NCI-H2081 (cell line): ENCODE data around the gene GPR155.
A peak's percentile ranks its signal among the peaks of the same experiment; 100 is the strongest.
"Not testable (repeated sequence)": the region's sequence is repeated elsewhere in the genome, so short reads cannot be mapped to it uniquely, and the experiment has no call there.

Experiments
- DNase-seq, 2 experiments: peaks; one replicate each; lab custom pipeline; 2025; lab: John Stamatoyannopoulos, UW

GPR155 gene

DNA sequence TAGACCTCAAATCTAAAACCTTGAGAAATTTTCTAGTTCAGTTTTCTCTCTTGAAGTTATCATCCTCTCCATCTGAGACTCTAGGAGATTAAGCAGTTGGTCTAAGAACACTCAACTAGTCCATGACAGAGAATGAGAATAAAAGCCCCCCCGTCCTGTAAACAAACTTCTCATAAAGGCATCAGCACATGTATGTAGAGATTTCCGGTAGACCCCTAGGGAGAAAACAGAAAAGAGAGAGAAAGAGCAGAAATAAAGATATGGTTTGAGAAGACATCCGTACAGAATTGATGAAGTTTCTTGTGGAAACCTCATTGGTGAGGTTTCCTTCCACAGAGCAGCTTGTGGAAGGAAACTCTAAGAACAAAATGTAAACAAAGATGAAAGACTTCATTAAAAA lies 3.2 kb upstream of the GPR155 start:
- DNase-seq = no peak

- DNase-seq = not testable (repeated sequence)
Measured at GRCh38 chr2:174489520-174489919, 2.7 kb upstream of the GPR155 start.

DNA sequence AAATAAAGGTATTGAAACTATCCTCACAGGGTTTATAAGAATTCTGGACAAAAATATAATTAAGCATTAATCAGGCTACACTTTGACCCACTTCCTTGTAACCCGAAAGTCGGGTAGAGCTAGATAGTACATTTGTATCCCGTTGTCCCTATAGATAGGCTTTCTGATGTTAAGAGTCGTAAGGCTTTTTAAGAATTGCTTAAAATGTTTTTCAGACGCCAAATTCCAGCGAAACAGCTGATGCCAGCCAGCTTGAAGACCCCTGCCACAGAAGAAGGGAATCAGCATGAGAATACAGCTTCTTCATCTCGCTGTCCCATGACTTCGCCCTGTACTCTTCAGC lies 962 bp upstream of the GPR155 start:
- no peak for DNase-seq

- DNase-seq = peak; percentile 96 to 99
Measured at GRCh38 chr2:174487108-174487819, 435 bp upstream of the GPR155 start.

DNA sequence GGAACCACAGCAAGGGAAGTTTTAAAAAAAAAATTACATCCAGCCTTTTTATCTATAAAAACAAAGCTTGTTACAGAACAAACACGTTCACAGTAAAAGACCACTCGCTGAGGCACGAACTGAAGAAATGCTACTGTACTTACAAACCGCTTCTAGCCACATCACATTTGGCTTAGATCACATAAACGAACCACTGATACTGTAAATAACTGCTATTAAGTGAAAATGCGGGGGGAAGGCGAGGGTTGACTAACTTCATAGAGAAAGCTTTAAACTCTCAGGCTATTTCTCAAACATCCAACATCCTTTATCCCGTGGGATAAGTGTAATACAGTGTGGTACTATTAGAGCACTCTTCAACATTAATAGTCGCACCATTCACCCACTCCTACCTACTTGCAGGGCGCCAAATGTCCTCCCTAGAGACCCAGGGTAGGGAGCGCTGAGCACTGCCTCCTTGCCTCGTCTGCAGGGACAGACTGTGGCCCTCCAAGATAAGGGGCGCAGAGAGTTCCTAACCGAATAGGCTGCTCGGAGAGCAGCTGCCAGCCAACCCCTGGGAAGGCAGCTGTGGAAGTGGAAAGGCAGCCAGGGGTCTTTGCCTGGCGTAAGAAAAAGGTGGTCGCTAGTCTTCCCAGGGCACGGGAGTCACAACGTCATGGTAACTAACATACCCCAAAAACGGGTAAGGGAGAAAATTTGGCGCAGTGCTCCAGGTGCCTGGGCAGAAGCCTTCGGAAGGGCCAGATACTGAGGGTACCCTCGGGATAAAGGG lies 854 bp downstream of the GPR155 start:
- peak in 1 of 2 experiments; percentile 13 for DNase-seq

GRCh38 chr2:174485045-174485444 lies 1.8 kb downstream of the GPR155 start:
- DNase-seq = not testable (repeated sequence)

DNA sequence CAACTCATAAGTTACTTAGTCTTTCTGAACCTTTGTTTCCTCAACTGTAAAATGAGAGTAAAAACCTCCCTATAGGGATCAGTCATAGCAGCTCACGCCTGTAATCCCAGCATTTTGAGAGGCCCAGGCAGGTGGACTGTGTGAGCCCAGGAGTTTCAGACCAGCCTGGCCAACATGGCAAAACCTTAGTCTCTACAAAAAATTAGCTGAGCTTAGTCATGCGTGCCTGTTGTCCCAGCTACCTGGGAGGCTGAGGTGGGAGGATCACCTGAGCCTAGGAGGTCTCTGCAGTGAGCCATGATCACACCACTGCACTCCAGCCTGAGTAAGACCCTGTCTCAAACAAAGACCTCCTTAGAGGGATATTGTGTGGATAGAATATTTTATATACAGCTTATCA lies 2.3 kb downstream of the GPR155 start:
- no peak for DNase-seq

DNA sequence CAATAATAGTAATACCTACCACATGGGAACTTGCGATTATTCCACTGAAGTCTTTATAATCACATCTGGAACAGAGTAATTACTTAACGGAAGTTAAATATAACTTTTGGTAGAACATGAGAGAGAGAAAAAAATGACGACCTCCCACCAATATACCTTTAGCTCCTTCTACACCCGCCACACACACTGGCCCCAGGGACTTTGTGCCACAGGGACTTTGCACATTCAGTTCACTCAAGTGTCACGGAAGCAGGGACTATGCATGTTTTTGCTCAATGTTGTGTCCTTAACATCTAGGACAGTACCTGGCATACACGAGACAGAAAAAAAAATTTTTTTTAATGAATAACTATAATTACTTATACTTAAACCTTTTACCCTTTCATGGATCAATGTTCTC lies 4.0 kb downstream of the GPR155 start:
- no peak for DNase-seq

GRCh38 chr2:174477759-174478158 lies 9.1 kb downstream of the GPR155 start:
- peak in 1 of 2 experiments; percentile 60 for DNase-seq

DNA sequence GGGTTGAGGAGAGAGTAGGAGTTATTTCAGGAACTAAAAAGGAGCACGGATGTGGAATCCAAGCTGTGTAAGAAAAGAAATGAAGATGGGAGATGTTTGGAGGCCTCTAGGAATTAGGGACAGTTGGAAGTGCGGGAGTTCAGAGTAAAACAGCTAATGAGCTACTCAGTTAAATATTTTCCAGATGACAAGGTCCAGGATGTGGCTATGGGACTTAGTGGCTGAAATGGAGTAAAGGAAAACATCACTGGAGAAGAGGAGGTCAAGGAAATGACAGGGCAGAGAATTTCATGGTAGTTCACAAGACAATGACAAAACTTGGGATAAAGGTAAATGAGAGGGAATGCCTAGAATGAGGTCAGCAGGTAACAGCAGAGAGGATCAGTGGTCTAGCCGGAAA lies 13.0 kb downstream of the GPR155 start:
- no peak for DNase-seq

DNA sequence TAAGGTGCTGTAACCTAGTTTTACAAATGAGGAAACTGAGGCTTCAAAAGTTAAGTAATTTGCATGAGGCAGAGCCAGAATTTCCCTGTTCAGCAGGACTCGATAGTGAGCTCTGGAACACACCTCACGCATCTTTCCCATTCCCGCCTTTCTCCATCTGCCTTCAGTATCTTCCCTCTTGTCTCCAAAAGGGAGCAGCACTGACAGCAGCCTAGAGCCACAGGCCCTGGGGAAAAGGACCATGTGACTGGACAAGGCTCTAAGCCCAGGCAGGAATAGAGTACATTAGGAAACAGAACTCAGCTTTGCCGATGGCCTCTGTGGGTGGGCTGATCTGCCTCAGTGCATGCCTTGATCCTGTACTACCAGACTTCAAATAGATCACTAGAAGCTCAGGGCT lies 21.5 kb downstream of the GPR155 start:
- peak in 1 of 2 experiments; percentile 6 for DNase-seq

- DNase-seq = no peak
Measured at GRCh38 chr2:174461221-174461620, 25.6 kb downstream of the GPR155 start.

- DNase-seq = no peak
Measured at GRCh38 chr2:174454566-174454965, 32.3 kb downstream of the GPR155 start.

GRCh38 chr2:174450021-174450816 lies 36.6 kb downstream of the GPR155 start:
- DNase-seq = no peak

GRCh38 chr2:174449033-174449432 lies 37.8 kb downstream of the GPR155 start:
- no peak for DNase-seq

DNA sequence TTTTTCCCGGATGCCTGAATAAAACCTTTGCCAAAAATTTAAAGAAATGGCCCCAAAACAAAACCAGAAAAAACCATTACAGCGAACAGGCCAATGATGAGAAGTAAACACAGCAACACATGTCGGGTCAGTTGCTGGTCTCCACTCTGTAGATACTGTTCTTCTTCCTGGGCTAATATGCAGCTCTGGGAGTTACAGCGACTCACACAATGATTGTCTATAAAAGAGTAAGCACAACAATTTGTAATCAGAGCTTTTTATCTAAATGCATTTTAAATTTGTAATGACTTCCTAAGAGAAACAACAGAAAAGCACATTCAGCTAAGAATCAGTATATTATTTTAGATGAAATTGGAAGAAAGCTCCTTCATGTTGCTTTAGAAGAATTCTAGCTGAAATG lies 40.3 kb downstream of the GPR155 start:
- DNase-seq = no peak

DNA sequence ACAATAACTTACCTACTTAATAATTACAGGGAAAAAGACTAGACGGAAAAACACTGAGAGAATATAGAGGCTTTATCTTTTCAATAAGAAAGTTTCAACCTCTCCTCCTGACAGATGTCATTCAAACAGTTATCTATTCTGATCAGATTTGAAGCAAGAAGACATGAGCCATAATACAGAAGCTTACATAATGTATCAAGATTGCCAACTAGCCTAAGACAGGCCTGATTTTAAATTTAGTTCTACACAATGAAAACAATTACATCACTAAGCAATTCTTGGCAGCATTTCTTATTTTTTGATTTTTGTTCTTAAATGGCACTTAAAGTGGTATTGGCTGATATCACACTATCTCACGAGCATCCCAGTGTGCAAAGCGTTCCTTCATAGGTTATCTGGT lies 41.6 kb downstream of the GPR155 start:
- DNase-seq = no peak

DNA sequence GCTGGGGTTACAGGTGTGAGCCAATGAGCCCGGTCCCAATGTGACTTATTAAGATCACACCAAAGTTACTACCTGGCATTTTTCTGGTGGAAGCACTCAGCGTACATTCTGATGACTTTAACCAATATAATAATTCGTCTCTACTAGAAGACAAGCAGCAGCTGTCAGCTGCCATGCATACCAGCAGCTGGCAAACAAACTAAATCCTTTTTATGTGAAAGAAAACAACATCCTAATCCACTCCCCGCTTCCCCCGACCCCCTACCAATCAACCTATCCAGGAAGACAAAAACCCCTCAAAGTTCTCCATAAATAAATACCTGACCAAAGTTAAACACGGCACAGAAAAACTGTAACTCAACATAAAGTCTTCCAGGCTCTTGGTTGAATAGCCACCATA lies 42.1 kb downstream of the GPR155 start:
- no peak for DNase-seq

- DNase-seq = no peak
Measured at GRCh38 chr2:174442546-174443510, 44.0 kb downstream of the GPR155 start.

GRCh38 chr2:174439950-174440349 lies 46.9 kb downstream of the GPR155 start:
- DNase-seq = no peak

DNA sequence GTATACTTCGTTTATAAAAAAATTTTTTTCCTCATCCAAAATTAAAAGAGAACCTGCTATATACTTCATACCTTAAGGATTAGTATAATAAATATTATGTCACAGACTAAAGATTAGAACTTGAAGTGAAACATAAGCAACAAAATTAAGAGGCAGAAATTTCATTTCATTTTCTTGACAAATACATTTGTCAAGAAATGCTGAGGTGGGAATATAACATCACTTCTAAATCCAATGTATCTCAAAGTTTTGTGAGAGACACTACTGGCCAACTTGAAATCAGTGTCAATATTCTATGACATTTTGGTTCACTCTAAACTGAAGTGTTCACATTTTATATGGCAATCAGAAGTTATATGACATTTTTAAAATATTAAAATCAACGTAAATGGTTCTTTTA lies 47.5 kb downstream of the GPR155 start:
- DNase-seq = no peak
